ENCODE data around the gene TLE3. TPM values are rescaled to one million over a fixed set of nuclear protein-coding genes. Genes with fewer than 3 reads are reported as not detected.

The TLE3 gene
- total and polyA plus RNA-seq, 3 experiments from 2014 or later, result 19.4 to 76.5 (median 73.1) TPM

DNA sequence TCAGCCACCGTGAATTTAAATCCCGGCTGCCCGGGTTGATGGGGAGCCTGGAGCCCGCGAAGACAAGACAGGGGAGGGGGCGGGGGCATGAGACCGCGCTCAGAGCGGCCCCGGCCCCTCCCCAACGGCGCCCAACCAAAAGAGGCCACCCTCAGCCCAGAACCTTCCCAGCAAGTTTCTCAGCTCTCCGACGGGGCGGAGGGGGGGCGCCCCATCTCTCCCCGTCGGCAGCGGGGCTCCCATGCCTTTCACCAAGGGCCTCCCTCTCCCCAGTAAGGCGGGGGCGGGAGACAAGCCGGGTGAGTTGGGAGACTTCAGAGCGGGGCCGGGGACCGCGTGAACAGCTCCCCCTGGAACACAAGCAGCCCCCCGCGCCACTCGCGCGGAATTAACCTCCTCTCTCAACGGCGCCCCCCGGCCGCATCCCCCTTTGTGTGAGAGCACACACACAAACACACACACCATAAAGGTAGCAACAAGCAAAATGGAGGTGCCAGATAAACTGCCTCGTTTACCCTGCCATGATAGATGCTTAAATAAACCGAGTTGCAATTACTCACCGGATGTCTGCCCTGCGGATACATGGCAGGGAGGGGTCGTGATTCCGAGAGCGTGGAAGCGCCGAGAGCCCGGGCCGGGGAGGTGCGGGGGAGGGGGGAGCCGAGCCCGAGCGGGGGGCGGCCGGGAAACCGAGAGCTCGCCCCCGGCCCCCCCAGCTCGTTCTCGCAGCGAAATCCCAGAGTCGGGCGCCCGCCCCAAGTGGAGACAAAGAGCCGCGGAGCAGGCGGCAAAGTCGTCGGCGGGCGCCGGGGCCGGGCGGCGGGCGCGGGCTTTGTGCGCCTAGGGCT, 1.3 kb downstream of the TLE3 start:
- ChIA-PET POLR2A (interaction anchor here (0.6 to 2.6 kb wide), 10 partner anchors 14 to 643 kb away, joined by 3 to 10 read pairs (median 4); partner anchors contain the start of gene RPLP1), CTCF (interaction anchor here (0.9 to 1.8 kb wide), 6 partner anchors 10 to 618 kb away, joined by 3 to 7 read pairs (median 4); no protein-coding TSS in a partner anchor)
- H3K27me3 Mint-ChIP-seq, result peaks cover 4 to 17% of the 10 kb centered on the region in 2 donors
- H3K9me3 Mint-ChIP-seq, result peaks cover 0 to 3% (median 0%) of the 10 kb centered on the region in 5 donors
- H3K36me3 ChIP-seq (ENCODE audit: insufficient read depth, low read length), result no peaks in the 10 kb centered on the region
- H3K4me1 ChIP-seq (ENCODE audit: insufficient read depth, low read length), result peaks cover 68% of the 10 kb centered on the region
- peak overlapping the region; percentile 91 to 99 (median 96) for H3K4me3 Mint-ChIP-seq
- no peaks in the 10 kb centered on the region for H3K9me3 ChIP-seq (ENCODE audit: low read length)
- H3K4me1 Mint-ChIP-seq, result peaks cover 59 to 73% (median 66%) of the 10 kb centered on the region in 3 donors
- H3K4me3 ChIP-seq (ENCODE audit: low read length), result peak overlapping the region; percentile 86
- DNase-seq, result peak; percentile 29 to 72 (median 41)
- peak overlapping the region; percentile 86 to 99 (median 94) for H3K27ac Mint-ChIP-seq
- H3K36me3 Mint-ChIP-seq, result peaks cover 0 to 51% (median 5%) of the 10 kb centered on the region in 3 donors
- peak overlapping the region; percentile 85 for H3K27ac ChIP-seq (ENCODE audit: low read depth, low read length)
- H3K27me3 ChIP-seq (ENCODE audit: insufficient read depth, low read length, poor library complexity, severe bottlenecking), result no peaks in the 10 kb centered on the region

- POLR2A ChIA-PET, result interaction anchor here (0.6 to 2.1 kb wide), 8 partner anchors 14 to 642 kb away, joined by 3 to 10 read pairs (median 3); partner anchors contain the start of gene RPLP1
- H3K4me1 Mint-ChIP-seq, result peaks cover 63 to 78% (median 70%) of the 10 kb centered on the region in 3 donors
- H3K27ac ChIP-seq (ENCODE audit: low read depth, low read length), result peak overlapping the region; percentile 85
Measured at GRCh38 chr15:70095408-70096214, 2.1 kb downstream of the TLE3 start.

GRCh38 chr15:70094690-70095311, 2.9 kb downstream of the TLE3 start:
- ChIA-PET POLR2A (no interaction called here), CTCF (interaction anchor here (1.3 to 1.8 kb wide), 4 partner anchors 8 to 519 kb away, joined by 3 to 7 read pairs (median 4); no protein-coding TSS in a partner anchor)
- H3K4me1 ChIP-seq (ENCODE audit: insufficient read depth, low read length), result peaks cover 64% of the 10 kb centered on the region
- Mint-ChIP-seq H3K4me1 (peaks cover 61 to 78% (median 73%) of the 10 kb centered on the region in 3 donors), H3K4me3 (peak overlapping the region; percentile 77 to 99 (median 96)), H3K9me3 (peaks cover 0 to 3% (median 0%) of the 10 kb centered on the region in 5 donors), H3K36me3 (peaks cover 0 to 68% (median 7%) of the 10 kb centered on the region in 3 donors), H3K27ac (peak overlapping the region in 7 of 8 donors; percentile 4 to 88 (median 59)), H3K27me3 (peaks cover 0 to 12% of the 10 kb centered on the region in 2 donors)
- no peaks in the 10 kb centered on the region for H3K27me3 ChIP-seq (ENCODE audit: insufficient read depth, low read length, poor library complexity, severe bottlenecking)
- H3K9me3 ChIP-seq (ENCODE audit: low read length), result no peaks in the 10 kb centered on the region
- H3K27ac ChIP-seq (ENCODE audit: low read depth, low read length), result no peak overlapping the region
- no peaks in the 10 kb centered on the region for H3K36me3 ChIP-seq (ENCODE audit: insufficient read depth, low read length)
- peak in 1 of 5 donors; percentile 49 for DNase-seq
- H3K4me3 ChIP-seq (ENCODE audit: low read length), result peak overlapping the region; percentile 86

More at GRCh38 chr15:70095408-70096214, 2.1 kb downstream of the TLE3 start:
- peaks cover 66% of the 10 kb centered on the region for H3K4me1 ChIP-seq (ENCODE audit: insufficient read depth, low read length)
- Mint-ChIP-seq H3K27me3 (peaks cover 2 to 15% of the 10 kb centered on the region in 2 donors), H3K4me3 (peak overlapping the region; percentile 91 to 99 (median 96)), H3K9me3 (peaks cover 0 to 3% (median 0%) of the 10 kb centered on the region in 5 donors), H3K36me3 (peaks cover 0 to 60% (median 5%) of the 10 kb centered on the region in 3 donors), H3K27ac (peak overlapping the region in 7 of 8 donors; percentile 8 to 98 (median 88))
- CTCF ChIA-PET, result interaction anchor here (0.9 to 1.8 kb wide), 6 partner anchors 9 to 520 kb away, joined by 3 to 7 read pairs (median 3); no protein-coding TSS in a partner anchor
- H3K27me3 ChIP-seq (ENCODE audit: insufficient read depth, low read length, poor library complexity, severe bottlenecking), result no peaks in the 10 kb centered on the region
- H3K4me3 ChIP-seq (ENCODE audit: low read length), result peak overlapping the region; percentile 86
- DNase-seq, result peak in 3 of 5 donors; percentile 31 to 50 (median 41)
- no peaks in the 10 kb centered on the region for H3K36me3 ChIP-seq (ENCODE audit: insufficient read depth, low read length)
- no peaks in the 10 kb centered on the region for H3K9me3 ChIP-seq (ENCODE audit: low read length)

DNA sequence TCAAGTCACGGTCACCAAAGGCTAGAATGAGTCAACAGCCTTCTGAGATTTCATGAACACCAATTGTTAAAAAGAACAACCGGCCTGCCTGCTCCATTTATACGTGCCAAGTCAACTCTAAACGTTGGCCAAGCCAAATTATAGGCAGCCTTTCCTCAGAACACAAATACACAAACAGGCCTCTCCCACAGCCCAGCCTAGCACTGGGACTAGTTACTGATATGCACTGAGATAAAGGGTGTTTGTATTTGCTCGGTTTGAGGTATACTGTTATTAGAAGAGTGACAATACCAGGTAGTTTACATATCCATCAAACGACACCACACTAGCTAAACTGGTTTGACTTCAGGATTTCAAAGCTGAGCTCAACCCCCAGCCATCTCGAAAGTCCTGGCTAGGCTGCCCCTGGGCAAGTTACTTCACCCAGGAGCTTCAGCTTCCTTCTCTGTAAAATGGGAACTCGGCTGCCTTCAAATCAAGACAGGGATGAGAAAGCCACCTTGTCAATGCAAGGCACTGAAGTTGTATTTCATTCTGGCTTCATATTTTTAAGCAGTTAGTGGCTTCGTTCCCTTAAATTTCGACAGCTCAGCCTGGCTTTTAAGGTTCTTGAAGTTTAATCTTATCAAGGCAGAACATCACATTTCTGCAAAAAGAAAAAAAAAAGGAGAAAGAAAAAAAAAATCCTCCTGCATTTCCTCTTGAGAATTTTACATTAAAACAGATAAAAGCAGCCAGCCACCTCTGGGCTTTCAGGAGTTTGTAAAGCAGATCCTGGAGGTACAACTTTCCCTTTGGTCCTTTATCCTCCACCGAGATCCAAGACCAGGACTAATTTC, 4.0 kb downstream of the TLE3 start:
- peak overlapping the region in 6 of 7 donors; percentile 32 to 98 (median 52) for H3K4me3 Mint-ChIP-seq
- H3K27me3 Mint-ChIP-seq, result peaks cover 0 to 7% of the 10 kb centered on the region in 2 donors
- H3K36me3 Mint-ChIP-seq, result peaks cover 0 to 72% (median 7%) of the 10 kb centered on the region in 3 donors
- peaks cover 61 to 83% (median 77%) of the 10 kb centered on the region in 3 donors for H3K4me1 Mint-ChIP-seq
- DNase-seq, result peak in 1 of 5 donors; percentile 12
- no peaks in the 10 kb centered on the region for H3K9me3 Mint-ChIP-seq
- ChIA-PET POLR2A (interaction anchor here (0.6 kb wide), 2 partner anchors 15 to 92 kb away, joined by 3 to 5 read pairs; no protein-coding TSS in a partner anchor), CTCF (interaction anchor here (1.3 to 1.7 kb wide), 2 partner anchors 380 to 518 kb away, joined by 3 read pairs; no protein-coding TSS in a partner anchor)
- peak overlapping the region; percentile 46 for H3K4me3 ChIP-seq (ENCODE audit: low read length)
- peak overlapping the region; percentile 18 for H3K27ac ChIP-seq (ENCODE audit: low read depth, low read length)
- H3K36me3 ChIP-seq (ENCODE audit: insufficient read depth, low read length), result peaks cover 5% of the 10 kb centered on the region
- H3K4me1 ChIP-seq (ENCODE audit: insufficient read depth, low read length), result peaks cover 69% of the 10 kb centered on the region
- peak overlapping the region in 6 of 8 donors; percentile 21 to 88 (median 49) for H3K27ac Mint-ChIP-seq
- H3K9me3 ChIP-seq (ENCODE audit: low read length), result no peaks in the 10 kb centered on the region
- H3K27me3 ChIP-seq (ENCODE audit: insufficient read depth, low read length, poor library complexity, severe bottlenecking), result no peaks in the 10 kb centered on the region

DNA sequence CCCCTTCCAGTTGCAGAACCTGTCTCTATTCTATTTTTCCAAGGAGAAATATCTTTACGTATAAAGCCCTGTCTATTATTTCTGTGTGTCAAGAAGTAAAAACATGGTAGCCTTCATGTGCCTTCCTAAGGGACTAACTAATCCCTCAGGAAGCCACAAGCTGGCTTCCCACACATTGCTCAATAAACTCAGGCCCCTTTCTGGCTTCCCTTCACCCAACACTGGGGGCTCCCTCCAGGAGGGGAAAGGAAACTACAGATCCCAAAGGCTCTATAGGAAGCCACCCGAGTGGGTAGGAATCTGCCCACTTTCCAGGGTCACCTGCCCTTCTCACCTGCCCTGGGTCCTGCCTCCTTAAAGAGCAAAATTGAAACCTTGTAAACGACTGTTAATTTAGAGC, 4.6 kb downstream of the TLE3 start:
- H3K36me3 Mint-ChIP-seq, result peaks cover 0 to 76% (median 8%) of the 10 kb centered on the region in 3 donors
- Histone ChIP-seq H3K27ac (ENCODE audit: low read depth, low read length) (no peak overlapping the region), H3K9me3 (ENCODE audit: low read length) (no peaks in the 10 kb centered on the region), H3K4me3 (ENCODE audit: low read length) (no peak overlapping the region), H3K27me3 (ENCODE audit: insufficient read depth, low read length, poor library complexity, severe bottlenecking) (no peaks in the 10 kb centered on the region), H3K36me3 (ENCODE audit: insufficient read depth, low read length) (peaks cover 5% of the 10 kb centered on the region), H3K4me1 (ENCODE audit: insufficient read depth, low read length) (peaks cover 63% of the 10 kb centered on the region)
- H3K9me3 Mint-ChIP-seq, result no peaks in the 10 kb centered on the region
- H3K27me3 Mint-ChIP-seq, result peaks cover 0 to 7% of the 10 kb centered on the region in 2 donors
- DNase-seq, result peak in 1 of 5 donors; percentile 3
- ChIA-PET POLR2A (no interaction called here), CTCF (no interaction called here)
- H3K27ac Mint-ChIP-seq, result peak overlapping the region in 4 of 8 donors; percentile 12 to 88 (median 44)
- H3K4me1 Mint-ChIP-seq, result peaks cover 60 to 85% (median 78%) of the 10 kb centered on the region in 3 donors
- peak overlapping the region in 5 of 7 donors; percentile 25 to 98 (median 61) for H3K4me3 Mint-ChIP-seq

GRCh38 chr15:70092464-70093027, 5.2 kb downstream of the TLE3 start:
- POLR2A ChIA-PET, result interaction anchor here (0.6 kb wide), 1 partner anchor 33 kb away, joined by 5 read pairs; no protein-coding TSS in a partner anchor
- CTCF ChIA-PET, result interaction anchor here (1.2 to 1.4 kb wide), 3 partner anchors 8 to 367 kb away, joined by 3 to 5 read pairs (median 4); no protein-coding TSS in a partner anchor
- DNase-seq, result peak in 1 of 5 donors; percentile 3
- peaks cover 0 to 4% of the 10 kb centered on the region in 2 donors for H3K27me3 Mint-ChIP-seq
- Histone ChIP-seq H3K27ac (ENCODE audit: low read depth, low read length) (peak overlapping the region; percentile 41), H3K4me3 (ENCODE audit: low read length) (peak overlapping the region; percentile 13), H3K27me3 (ENCODE audit: insufficient read depth, low read length, poor library complexity, severe bottlenecking) (no peaks in the 10 kb centered on the region), H3K36me3 (ENCODE audit: insufficient read depth, low read length) (peaks cover 5% of the 10 kb centered on the region), H3K9me3 (ENCODE audit: low read length) (no peaks in the 10 kb centered on the region), H3K4me1 (ENCODE audit: insufficient read depth, low read length) (peaks cover 62% of the 10 kb centered on the region)
- H3K27ac Mint-ChIP-seq, result peak overlapping the region in 4 of 8 donors; percentile 10 to 88 (median 25)
- H3K4me3 Mint-ChIP-seq, result peak overlapping the region; percentile 2 to 98 (median 43)
- peaks cover 57 to 85% (median 77%) of the 10 kb centered on the region in 3 donors for H3K4me1 Mint-ChIP-seq
- H3K36me3 Mint-ChIP-seq, result peaks cover 0 to 78% (median 10%) of the 10 kb centered on the region in 3 donors
- no peaks in the 10 kb centered on the region for H3K9me3 Mint-ChIP-seq
